DMS53 (cell line): Measurements from ENCODE around the gene ZNF710.
A peak's percentile ranks its signal among the peaks of the same experiment; 100 is the strongest.

Source experiments
- DNase-seq: peaks from one replicate; lab custom pipeline; 2025; lab: John Stamatoyannopoulos, UW

Gene ZNF710

GRCh38 chr15:90080818-90081393 is 79.8 kb downstream of the ZNF710 start:
- no peak for DNase-seq

GRCh38 chr15:90082140-90082715 is 81.1 kb downstream of the ZNF710 start:
- DNase-seq = no peak

- no peak for DNase-seq
Observed at GRCh38 chr15:90083419-90083818, 82.3 kb downstream of the ZNF710 start.

GRCh38 chr15:90083954-90084607 is 83.0 kb downstream of the ZNF710 start:
- no peak for DNase-seq

- no peak for DNase-seq
Observed at GRCh38 chr15:90084876-90085423, 83.8 kb downstream of the ZNF710 start.

- no peak for DNase-seq
Observed at GRCh38 chr15:90085565-90085964, 84.4 kb downstream of the ZNF710 start.

GRCh38 chr15:90086868-90087268 is 85.7 kb downstream of the ZNF710 start:
- peak; percentile 56 for DNase-seq

GRCh38 chr15:90087454-90088154 is 86.5 kb downstream of the ZNF710 start:
- peak; percentile 60 for DNase-seq

GRCh38 chr15:90090226-90090848 is 89.2 kb downstream of the ZNF710 start:
- DNase-seq = no peak

- DNase-seq = no peak
Observed at GRCh38 chr15:90091156-90091931, 90.2 kb downstream of the ZNF710 start.

- peak; percentile 95 for DNase-seq
Observed at GRCh38 chr15:90095521-90095959, 94.4 kb downstream of the ZNF710 start.

GRCh38 chr15:90097475-90097874 is 96.4 kb downstream of the ZNF710 start:
- DNase-seq = no peak

- no peak for DNase-seq
Observed at GRCh38 chr15:90099072-90099867, 98.1 kb downstream of the ZNF710 start.

GRCh38 chr15:90099868-90100831 is 99.0 kb downstream of the ZNF710 start:
- peak; percentile 54 for DNase-seq

- DNase-seq = peak; percentile 62
Observed at GRCh38 chr15:90101130-90101968, 100.2 kb downstream of the ZNF710 start.

GRCh38 chr15:90101969-90102890 is 101.1 kb downstream of the ZNF710 start, which contains the start of gene IDH2:
Gene IDH2 (minus strand): TSS chr15:90102468. CDS start chr15:90102390, 78 bp downstream.
- peak; percentile 92 for DNase-seq

- peak; percentile 94 for DNase-seq
Observed at GRCh38 chr15:90103701-90104329, 102.7 kb downstream of the ZNF710 start.
